ENCODE measurements around the gene ERN1.

ERN1 gene

DNA sequence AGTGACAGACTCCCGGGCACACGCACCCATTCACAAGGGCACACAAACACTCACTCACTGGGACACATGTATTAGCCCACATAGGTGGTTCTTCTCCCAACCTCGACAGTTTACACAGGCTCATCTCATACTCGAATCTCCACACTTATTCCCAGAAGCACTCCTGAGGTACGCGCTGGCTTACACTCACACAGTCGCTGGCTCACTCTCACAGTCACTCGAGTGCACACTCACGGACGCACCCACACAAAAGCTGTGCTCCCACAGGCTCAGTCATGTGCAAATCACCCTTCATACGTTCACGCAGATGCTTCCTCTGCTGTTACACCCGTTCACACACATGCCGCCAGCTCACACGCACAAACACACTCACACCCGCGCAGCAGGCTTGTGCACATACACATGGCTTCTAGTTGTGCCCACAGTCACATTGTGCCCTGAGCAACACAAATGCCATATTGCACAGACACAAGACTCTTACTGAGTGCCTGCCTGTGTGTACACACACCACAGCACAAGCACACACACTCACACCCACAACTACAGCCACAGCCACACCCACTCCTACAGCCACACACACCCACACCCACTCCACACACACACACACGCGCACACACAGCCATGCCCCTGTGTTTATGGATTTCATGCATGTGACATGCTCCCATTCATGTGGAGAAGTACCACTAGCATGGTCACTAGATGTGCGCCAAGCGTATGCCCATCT, 140.2 kb downstream of the ERN1 start:
- Histone ChIP-seq H3K27me3 (ENCODE audit: control insufficient read depth in 1 of 2, insufficient read depth in 2 of 2, low read length in 2 of 2) (peaks cover 23 to 33% of the 10 kb centered on the region in 2 donors), H3K4me3 (ENCODE audit: low read length in 2 of 2) (no peak overlapping the region), H3K9ac (ENCODE audit: low read length in 2 of 2) (no peak overlapping the region), H3K27ac (ENCODE audit: low read length) (no peak overlapping the region), H3K36me3 (ENCODE audit: control insufficient read depth in 2 of 2, insufficient read depth in 2 of 2, low read length in 2 of 2) (no peaks in the 10 kb centered on the region), H3K9me3 (ENCODE audit: control insufficient read depth in 2 of 2, low read length in 2 of 2) (no peaks in the 10 kb centered on the region), H3K4me1 (ENCODE audit: control insufficient read depth, insufficient read depth, low read length) (peaks cover 14% of the 10 kb centered on the region)

All from stomach smooth muscle (tissue), 2 donors.